ENCODE measurements around the gene HORMAD2.

DNA sequence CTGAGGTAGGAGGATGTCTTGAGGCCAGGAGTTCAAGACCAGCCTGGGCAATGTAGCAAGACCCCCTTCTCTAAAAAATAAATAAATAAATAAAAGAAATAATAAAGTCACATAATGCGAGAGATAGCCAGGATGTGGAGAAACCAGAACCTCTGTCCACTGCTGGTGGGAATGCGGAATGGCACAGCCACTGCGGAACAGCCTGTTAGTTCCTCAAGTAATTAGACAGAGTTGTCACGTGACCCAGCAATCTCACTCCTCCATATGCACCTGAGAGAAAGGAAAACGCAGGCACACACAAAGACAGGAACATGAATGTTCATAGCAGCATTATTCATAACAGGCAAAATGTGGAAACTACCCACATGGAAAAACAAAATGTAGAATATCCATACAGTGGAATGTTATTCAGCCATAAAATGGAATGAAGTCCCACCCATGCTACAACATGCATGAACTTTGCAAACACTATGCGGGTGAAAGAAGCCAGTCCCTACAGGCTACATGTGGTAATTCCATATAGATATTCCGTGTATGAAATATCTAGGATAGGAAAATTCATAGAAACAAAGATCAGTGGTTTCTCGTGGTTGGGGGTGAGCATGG lies 138.9 kb downstream of the HORMAD2 start:
- TF ChIP-seq CTCF (conservative IDR thresholded peaks at IDR 0.05; ENCODE audit: low read depth, low read length) (no peak), EZH2 (IDR thresholded peaks at IDR 0.05; ENCODE audit: low read length, unreplicated experiment) (no peak)

All from PC-3 (cell line).